Measurements from ENCODE around the gene ASCC1. TPM values are rescaled to one million over a fixed set of nuclear protein-coding genes. Genes with fewer than 3 reads are reported as not detected.
A peak's percentile ranks its signal among the peaks of the same experiment; 100 is the strongest.

Gene ASCC1
- total and polyA plus RNA-seq, 7 donors: 15.3 to 37.0 (median 19.3) TPM

DNA sequence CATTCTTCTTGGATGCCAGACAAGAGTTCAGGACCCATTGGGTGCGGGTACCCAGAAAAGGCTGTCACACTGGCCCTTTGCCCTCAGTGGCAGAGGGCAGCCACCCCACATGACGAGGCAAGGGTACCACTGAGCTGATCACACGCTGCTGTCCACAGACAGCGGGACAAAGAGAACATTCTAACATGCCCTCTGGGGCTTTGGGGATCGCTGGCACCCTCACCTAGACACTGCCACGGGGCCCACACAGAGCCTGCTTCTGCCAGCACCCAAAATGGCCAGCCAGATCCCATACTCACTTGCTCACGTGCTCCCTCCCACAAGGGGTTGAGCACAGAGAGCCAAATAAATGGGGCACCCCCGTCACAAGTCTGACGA is 111.0 kb downstream of the ASCC1 start:
- peaks cover 0 to 23% of the 10 kb centered on the region in 2 donors for H3K36me3 ChIP-seq (ENCODE audit: insufficient read depth in 1 of 2, low read depth in 1 of 2)
- no peaks in the 10 kb centered on the region for H3K9me3 ChIP-seq
- peaks cover 13% of the 10 kb centered on the region for H3K4me1 ChIP-seq
- DNase-seq (no peak), ATAC-seq (peak in 2 of 4 donors; percentile 10 to 29)
- H3K27me3 ChIP-seq (ENCODE audit: insufficient read depth in 3 of 3, low read length in 2 of 3): no peaks in the 10 kb centered on the region
- intact Hi-C loops (cut with DNase I): loop anchor here in 1 of 2 donors (5.0 kb wide), 1 partner anchor 52 kb away; no protein-coding TSS in a partner anchor
- 79 to 98% (median 85%) methylated on average over 9 of the region's 9 CpGs for WGBS, 3 donors
- no peak overlapping the region for H3K4me3 ChIP-seq
- H3K27ac ChIP-seq: peak overlapping the region; percentile 11
- no peak for TF ChIP-seq CTCF (IDR thresholded peaks at IDR 0.05)

- Histone ChIP-seq H3K27me3 (ENCODE audit: insufficient read depth in 3 of 3, low read length in 2 of 3) (no peaks in the 10 kb centered on the region), H3K9me3 (no peaks in the 10 kb centered on the region), H3K27ac (peak overlapping the region; percentile 11), H3K4me3 (no peak overlapping the region), H3K4me1 (peaks cover 13% of the 10 kb centered on the region), H3K36me3 (ENCODE audit: insufficient read depth in 1 of 2, low read depth in 1 of 2) (peaks cover 0 to 28% of the 10 kb centered on the region in 2 donors)
- TF ChIP-seq CTCF (IDR thresholded peaks at IDR 0.05): no peak
- intact Hi-C loops (cut with DNase I): loop anchor here in 1 of 2 donors (5.0 kb wide), 1 partner anchor 53 kb away; no protein-coding TSS in a partner anchor
- no peak for DNase-seq
- WGBS, 3 donors: 29 to 47% (median 32%) methylated on average over 8 of the region's 8 CpGs
- ATAC-seq: peak in 2 of 4 donors; percentile 60 to 77
Measured at GRCh38 chr10:72104472-72105097, 111.5 kb downstream of the ASCC1 start.

DNA sequence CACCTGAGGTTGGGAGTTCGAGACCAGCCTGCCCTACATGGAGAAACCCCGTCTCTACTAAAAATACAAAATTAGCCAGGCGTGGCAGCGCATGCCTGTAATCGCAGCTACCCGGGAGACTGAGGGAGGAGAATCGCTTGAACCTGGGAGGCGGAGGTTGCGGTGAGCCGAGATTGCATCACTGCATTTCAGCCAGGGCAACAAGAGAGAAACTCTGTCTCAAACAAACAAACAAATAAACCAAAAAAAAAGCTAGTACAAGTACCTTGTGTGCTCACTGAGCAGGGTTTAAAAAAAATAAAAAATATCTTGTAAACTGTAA is 116.5 kb downstream of the ASCC1 start:
- H3K9me3 ChIP-seq: no peaks in the 10 kb centered on the region
- TF ChIP-seq CTCF (IDR thresholded peaks at IDR 0.05): no peak
- 96 to 99% (median 96%) methylated on average over 10 of the region's 10 CpGs for WGBS, 3 donors
- no peaks in the 10 kb centered on the region for H3K4me1 ChIP-seq
- H3K36me3 ChIP-seq (ENCODE audit: insufficient read depth in 1 of 2, low read depth in 1 of 2): peaks cover 0 to 57% of the 10 kb centered on the region in 2 donors
- ATAC-seq (no peak), DNase-seq (no peak)
- intact Hi-C loops (cut with DNase I): no loop called here
- no peak overlapping the region for H3K27ac ChIP-seq
- no peak overlapping the region for H3K4me3 ChIP-seq
- H3K27me3 ChIP-seq (ENCODE audit: insufficient read depth in 3 of 3, low read length in 2 of 3): no peaks in the 10 kb centered on the region

- no peak for TF ChIP-seq CTCF (IDR thresholded peaks at IDR 0.05)
- no peak overlapping the region for H3K27ac ChIP-seq
- H3K4me1 ChIP-seq: no peaks in the 10 kb centered on the region
- H3K27me3 ChIP-seq (ENCODE audit: insufficient read depth in 3 of 3, low read length in 2 of 3): no peaks in the 10 kb centered on the region
- DNase-seq: no peak
- peaks cover 0 to 57% of the 10 kb centered on the region in 2 donors for H3K36me3 ChIP-seq (ENCODE audit: insufficient read depth in 1 of 2, low read depth in 1 of 2)
- no peak for ATAC-seq
- intact Hi-C loops (cut with DNase I): no loop called here
- H3K9me3 ChIP-seq: no peaks in the 10 kb centered on the region
- H3K4me3 ChIP-seq: no peak overlapping the region
- 84 to 92% (median 91%) methylated on average over 6 of the region's 6 CpGs for WGBS, 3 donors
Measured at GRCh38 chr10:72098836-72099599, 117.1 kb downstream of the ASCC1 start.

Measured in psoas muscle (tissue), 8 donors.